Measurements from ENCODE around the gene DOK1.

- TF ChIP-seq, protein P1, sequence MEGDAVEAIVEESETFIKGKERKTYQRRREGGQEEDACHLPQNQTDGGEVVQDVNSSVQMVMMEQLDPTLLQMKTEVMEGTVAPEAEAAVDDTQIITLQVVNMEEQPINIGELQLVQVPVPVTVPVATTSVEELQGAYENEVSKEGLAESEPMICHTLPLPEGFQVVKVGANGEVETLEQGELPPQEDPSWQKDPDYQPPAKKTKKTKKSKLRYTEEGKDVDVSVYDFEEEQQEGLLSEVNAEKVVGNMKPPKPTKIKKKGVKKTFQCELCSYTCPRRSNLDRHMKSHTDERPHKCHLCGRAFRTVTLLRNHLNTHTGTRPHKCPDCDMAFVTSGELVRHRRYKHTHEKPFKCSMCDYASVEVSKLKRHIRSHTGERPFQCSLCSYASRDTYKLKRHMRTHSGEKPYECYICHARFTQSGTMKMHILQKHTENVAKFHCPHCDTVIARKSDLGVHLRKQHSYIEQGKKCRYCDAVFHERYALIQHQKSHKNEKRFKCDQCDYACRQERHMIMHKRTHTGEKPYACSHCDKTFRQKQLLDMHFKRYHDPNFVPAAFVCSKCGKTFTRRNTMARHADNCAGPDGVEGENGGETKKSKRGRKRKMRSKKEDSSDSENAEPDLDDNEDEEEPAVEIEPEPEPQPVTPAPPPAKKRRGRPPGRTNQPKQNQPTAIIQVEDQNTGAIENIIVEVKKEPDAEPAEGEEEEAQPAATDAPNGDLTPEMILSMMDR (IDR thresholded peaks at IDR 0.05): no peak
- TF ChIP-seq POLR2A (IDR thresholded peaks at IDR 0.05): no peak
These were observed 11.5 kb upstream of the DOK1 start for GRCh38 chr2:74542978-74543377.

All from uterus (tissue), 2 donors.